Stomach smooth muscle (tissue), 2 donors: Measurements from ENCODE around the gene CDC42EP4.

Experiments
- H3K27ac ChIP-seq: one replicate; pipeline ENCODE4 v1.7.0; 2013; ENCODE audit warnings: mild to moderate bottlenecking, low read length, inconsistent platforms
- H3K27me3 ChIP-seq, 2 donors: one replicate each; pipeline ENCODE4 v1.7.0; 2013; ENCODE audit warnings: low read length in 2 of 2; ENCODE audit not compliant: insufficient read depth in 2 of 2, control insufficient read depth in 1 of 2
- H3K36me3 ChIP-seq, 2 donors: one replicate each; pipeline ENCODE4 v1.7.0; 2013; ENCODE audit warnings: low read length in 2 of 2; ENCODE audit not compliant: control insufficient read depth in 2 of 2, insufficient read depth in 2 of 2
- H3K4me1 ChIP-seq: one replicate; pipeline ENCODE4 v1.7.0; 2013; ENCODE audit warnings: low read length; ENCODE audit not compliant: control insufficient read depth, insufficient read depth
- H3K4me3 ChIP-seq, 2 donors: one replicate each; pipeline ENCODE4 v1.7.0; 2013; ENCODE audit warnings: low read length in 2 of 2
- H3K9ac ChIP-seq, 2 donors: one replicate each; pipeline ENCODE4 v1.7.0; 2013; ENCODE audit warnings: low read length in 2 of 2, mild to moderate bottlenecking in 1 of 2
- H3K9me3 ChIP-seq, 2 donors: one replicate each; pipeline ENCODE4 v1.7.0; 2013; ENCODE audit warnings: low read length in 2 of 2; ENCODE audit not compliant: control insufficient read depth in 2 of 2
- donor health status: healthy.
- donor health status: Pancreatic carcinoma.

Gene CDC42EP4

DNA sequence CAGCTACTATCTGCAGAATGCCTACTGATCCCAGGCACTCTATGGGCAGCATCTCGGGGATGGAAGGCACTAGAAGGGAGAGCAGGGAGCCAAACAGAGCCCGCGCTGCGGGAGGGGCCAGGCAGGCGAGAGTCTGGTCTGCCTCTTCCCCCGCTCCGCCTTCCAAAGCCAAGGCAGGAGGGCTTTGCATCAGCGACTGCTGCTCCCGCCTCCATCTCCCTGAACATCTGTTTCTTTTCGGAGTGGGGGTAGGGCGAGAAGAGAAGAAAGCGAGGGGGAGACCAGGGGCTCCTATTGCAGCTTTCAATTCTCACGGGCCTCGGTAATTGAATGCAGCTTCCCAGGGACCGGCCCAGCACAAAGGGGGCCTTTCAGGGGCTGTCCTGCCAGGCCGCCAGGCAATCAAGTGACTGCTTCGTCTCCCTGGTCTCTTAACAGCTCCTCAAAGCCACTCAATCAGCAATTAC, 31.4 kb upstream of the CDC42EP4 start:
- Histone ChIP-seq H3K9me3 (no peaks in the 10 kb centered on the region), H3K4me1 (peaks cover 65% of the 10 kb centered on the region), H3K27me3 (no peaks in the 10 kb centered on the region), H3K36me3 (no peaks in the 10 kb centered on the region), H3K4me3 (peak overlapping the region; percentile 38 to 68), H3K27ac (peak overlapping the region; percentile 96), H3K9ac (peak overlapping the region; percentile 41 to 64)

DNA sequence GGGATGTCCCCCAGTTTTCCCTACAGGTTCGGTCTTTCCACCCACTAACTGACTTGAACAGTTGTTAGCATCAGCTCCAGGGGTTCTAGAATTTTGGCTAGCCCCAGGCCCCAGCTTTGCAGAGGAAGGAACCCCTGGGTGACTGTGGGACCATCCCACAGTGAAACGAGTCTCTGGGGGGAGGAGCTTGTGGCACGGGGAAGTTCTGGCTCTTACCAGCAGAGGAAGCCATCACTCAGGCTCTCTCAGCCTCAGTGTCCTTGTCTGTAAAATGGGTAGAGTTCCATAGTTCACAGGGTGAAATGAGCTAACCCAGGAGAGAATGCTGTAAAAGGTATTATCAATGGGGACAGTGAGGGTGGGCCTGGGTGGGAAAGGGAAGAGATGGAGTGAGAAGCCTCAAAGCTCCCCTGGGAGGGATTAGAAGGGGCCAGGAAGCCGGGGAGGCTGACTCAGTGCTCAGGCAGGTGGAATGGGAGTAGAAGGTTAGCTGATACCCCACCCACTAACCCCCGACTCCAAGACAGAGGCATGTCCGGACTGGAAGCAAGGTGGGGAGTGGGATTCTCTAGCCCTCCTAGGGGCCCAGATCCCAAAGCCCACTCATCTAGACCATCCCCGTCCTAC, 30.9 kb upstream of the CDC42EP4 start:
- Histone ChIP-seq H3K36me3 (no peaks in the 10 kb centered on the region), H3K27me3 (no peaks in the 10 kb centered on the region), H3K9ac (peak overlapping the region; percentile 54 to 64), H3K4me3 (peak overlapping the region; percentile 38 to 68), H3K9me3 (no peaks in the 10 kb centered on the region), H3K4me1 (peaks cover 65% of the 10 kb centered on the region), H3K27ac (peak overlapping the region; percentile 96)

DNA sequence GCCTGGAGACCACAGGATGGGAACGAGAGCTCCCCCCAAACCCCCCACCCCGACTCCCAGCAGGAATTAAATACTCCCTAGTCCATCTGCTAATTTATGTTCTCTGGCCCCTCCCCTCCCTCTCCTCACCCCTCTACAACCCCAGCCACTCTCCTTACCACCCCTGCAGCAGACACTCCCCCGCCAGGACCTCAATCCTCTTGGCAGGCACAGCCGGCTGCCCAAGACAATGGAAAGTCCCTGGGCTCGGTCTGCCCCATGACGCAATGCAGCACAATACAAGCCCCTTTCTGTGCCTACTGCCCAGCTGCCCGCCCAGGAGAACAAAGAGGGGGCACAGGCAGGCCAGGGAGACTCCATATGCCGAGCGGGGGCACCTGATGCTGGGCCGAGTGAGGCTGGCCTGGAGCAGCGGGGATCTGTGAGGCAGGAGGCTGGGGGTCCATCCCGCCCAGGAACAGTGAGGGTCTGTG, 30.3 kb upstream of the CDC42EP4 start:
- no peaks in the 10 kb centered on the region for H3K27me3 ChIP-seq
- peak overlapping the region in 1 of 2 donors; percentile 40 for H3K4me3 ChIP-seq
- peaks cover 61% of the 10 kb centered on the region for H3K4me1 ChIP-seq
- H3K27ac ChIP-seq = peak overlapping the region; percentile 96
- H3K36me3 ChIP-seq = no peaks in the 10 kb centered on the region
- H3K9me3 ChIP-seq = no peaks in the 10 kb centered on the region
- H3K9ac ChIP-seq = peak overlapping the region; percentile 51 to 54

DNA sequence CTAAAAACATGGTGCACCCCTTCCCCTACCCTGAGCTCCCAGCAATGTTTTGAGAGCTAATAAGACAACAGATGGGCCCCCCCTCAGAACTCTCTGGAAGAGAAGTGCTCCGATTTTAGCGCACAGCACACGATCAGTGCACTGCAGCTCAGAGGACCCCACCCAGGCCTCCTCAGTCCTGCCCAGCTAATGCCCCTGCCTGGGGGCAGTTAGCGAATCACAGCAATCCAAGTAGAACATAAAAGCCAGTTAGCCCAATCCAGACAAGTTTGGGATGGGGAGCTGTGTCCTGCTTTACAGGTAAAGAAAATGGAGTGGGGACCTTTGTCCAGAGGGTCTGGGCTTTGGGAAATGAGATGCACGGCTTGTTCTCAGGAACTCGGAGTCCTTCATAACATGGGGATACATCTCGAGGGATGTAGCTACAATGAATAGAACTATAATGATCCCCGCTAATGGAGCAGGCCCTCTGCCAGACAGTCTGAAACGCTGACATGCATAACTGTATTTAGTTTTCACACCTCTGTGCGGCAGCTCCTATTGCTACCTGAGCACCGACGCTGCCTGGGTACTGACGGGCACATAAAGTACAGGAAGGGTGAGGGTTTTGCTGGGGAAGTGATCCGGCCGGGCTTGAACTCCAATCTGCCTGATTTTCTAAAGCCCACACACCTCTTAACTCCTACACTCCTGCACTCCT, 29.7 kb upstream of the CDC42EP4 start:
- Histone ChIP-seq H3K36me3 (no peaks in the 10 kb centered on the region), H3K9ac (peak overlapping the region; percentile 21 to 49), H3K9me3 (no peaks in the 10 kb centered on the region), H3K4me1 (peaks cover 55% of the 10 kb centered on the region), H3K27me3 (no peaks in the 10 kb centered on the region), H3K4me3 (peak overlapping the region in 1 of 2 donors; percentile 15), H3K27ac (peak overlapping the region; percentile 96)

DNA sequence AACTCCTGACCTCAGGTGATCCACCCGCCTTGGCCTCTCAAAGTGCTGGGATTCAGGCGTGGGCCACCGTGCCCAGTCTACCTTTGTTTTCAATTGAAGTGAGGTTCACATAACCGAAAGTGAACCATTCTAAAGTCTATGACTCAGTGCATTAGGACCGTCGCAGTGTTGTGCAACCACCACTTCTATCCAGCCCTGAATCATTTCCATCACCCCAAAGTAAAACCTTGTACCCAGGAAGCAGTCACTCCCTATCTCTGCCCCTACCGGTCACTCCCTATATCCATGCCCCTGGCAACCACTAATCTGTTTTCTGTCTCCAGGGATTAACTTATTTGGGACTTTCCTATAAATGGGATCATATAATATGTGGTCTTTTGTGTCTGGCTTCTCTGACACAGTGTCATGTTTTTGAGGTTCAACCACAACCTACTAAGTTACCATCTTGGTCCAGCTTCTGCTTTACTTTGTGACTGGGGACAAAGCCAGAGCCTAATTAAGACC, 28.3 kb upstream of the CDC42EP4 start:
- no peaks in the 10 kb centered on the region for H3K9me3 ChIP-seq
- peaks cover 53% of the 10 kb centered on the region for H3K4me1 ChIP-seq
- H3K27ac ChIP-seq = peak overlapping the region; percentile 77
- H3K9ac ChIP-seq = no peak overlapping the region
- no peaks in the 10 kb centered on the region for H3K27me3 ChIP-seq
- no peaks in the 10 kb centered on the region for H3K36me3 ChIP-seq
- H3K4me3 ChIP-seq = no peak overlapping the region

DNA sequence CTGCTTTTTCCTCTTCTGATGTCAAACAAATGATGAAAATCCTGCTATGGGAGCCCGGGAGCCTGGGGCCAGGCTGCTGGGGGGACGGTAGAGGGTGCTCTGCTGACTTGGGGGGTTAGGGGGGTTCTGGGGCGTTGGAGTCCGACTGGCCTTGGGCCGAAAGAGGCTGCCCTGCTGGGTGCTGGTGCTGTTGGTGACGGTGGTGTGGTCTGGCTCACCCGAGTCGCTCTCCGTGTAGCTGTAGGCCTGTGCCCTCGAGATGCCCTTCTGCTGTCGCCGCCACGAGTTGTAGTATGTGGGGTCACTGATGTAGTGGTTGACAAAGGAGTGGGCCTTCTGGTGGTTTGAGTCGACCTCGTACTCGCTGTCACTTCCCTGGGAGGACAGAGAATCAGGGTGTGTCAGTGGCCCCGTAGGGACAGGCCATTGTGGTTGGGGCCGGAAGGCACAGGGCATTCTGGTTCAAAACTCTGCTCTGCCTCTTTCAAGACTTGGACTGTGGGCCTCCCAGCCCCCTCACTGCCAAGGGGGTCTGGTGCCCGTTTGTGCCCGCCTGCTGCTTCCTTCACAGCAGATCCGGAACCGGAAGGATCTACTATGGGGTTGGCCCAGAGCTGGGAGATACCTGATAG, 26.9 kb upstream of the CDC42EP4 start:
- peaks cover 47% of the 10 kb centered on the region for H3K4me1 ChIP-seq

DNA sequence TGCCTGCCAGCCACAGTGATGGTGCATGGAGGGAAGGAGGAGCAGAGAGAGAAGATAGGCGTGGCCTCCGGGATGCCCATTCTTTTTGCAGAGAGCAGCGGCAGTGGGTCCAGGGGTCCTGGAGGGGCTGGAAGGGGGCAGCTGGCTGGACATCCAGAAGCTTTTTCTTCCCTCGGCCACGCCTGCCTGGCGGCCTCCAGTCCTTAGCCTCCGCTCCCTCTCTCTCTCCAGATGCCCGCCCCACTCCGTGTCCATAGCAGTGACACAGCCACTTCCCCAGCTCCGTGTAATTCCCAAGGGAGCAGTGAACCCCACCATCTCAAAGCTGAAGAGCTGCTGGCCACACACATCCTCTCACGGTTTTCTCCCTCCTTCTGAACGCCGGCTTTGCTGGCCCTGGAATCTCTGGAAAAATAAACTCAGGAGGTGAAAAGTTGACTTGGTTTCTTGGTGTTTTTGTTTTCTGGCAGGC, 26.3 kb upstream of the CDC42EP4 start:
- H3K4me1 ChIP-seq = peaks cover 43% of the 10 kb centered on the region
- H3K27ac ChIP-seq = peak overlapping the region; percentile 60
- no peaks in the 10 kb centered on the region for H3K9me3 ChIP-seq
- H3K4me3 ChIP-seq = peak overlapping the region; percentile 28 to 54
- H3K36me3 ChIP-seq = no peaks in the 10 kb centered on the region
- no peaks in the 10 kb centered on the region for H3K27me3 ChIP-seq
- H3K9ac ChIP-seq = peak overlapping the region in 1 of 2 donors; percentile 36

More for the DNA sequence above, 26.9 kb upstream of the CDC42EP4 start:
- H3K27ac ChIP-seq = peak overlapping the region; percentile 60
- H3K36me3 ChIP-seq = no peaks in the 10 kb centered on the region
- H3K9ac ChIP-seq = no peak overlapping the region
- H3K4me3 ChIP-seq = peak overlapping the region in 1 of 2 donors; percentile 28
- no peaks in the 10 kb centered on the region for H3K27me3 ChIP-seq
- H3K9me3 ChIP-seq = no peaks in the 10 kb centered on the region

DNA sequence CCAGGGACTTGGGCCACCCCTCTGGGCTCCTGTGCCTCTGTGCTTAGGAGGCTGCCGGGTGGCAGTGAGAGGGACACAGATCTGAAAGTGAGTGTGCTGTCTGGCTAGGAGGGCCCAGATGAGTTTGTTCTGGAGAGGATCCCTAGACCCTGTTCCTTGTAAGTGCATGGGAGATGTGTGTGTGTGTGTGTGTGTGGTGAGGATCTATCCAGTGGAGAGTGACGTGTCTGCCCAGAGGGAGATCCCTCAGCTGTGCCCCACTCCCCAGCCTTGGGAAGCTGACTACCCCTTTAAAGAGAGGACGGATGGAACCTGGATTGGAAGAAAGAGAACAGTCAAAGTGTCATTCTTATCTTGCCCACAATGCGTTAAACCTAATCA, 25.5 kb upstream of the CDC42EP4 start:
- H3K36me3 ChIP-seq = no peaks in the 10 kb centered on the region
- no peaks in the 10 kb centered on the region for H3K27me3 ChIP-seq
- H3K9me3 ChIP-seq = no peaks in the 10 kb centered on the region
- no peak overlapping the region for H3K27ac ChIP-seq
- H3K9ac ChIP-seq = no peak overlapping the region
- peaks cover 35% of the 10 kb centered on the region for H3K4me1 ChIP-seq
- H3K4me3 ChIP-seq = peak overlapping the region in 1 of 2 donors; percentile 15

DNA sequence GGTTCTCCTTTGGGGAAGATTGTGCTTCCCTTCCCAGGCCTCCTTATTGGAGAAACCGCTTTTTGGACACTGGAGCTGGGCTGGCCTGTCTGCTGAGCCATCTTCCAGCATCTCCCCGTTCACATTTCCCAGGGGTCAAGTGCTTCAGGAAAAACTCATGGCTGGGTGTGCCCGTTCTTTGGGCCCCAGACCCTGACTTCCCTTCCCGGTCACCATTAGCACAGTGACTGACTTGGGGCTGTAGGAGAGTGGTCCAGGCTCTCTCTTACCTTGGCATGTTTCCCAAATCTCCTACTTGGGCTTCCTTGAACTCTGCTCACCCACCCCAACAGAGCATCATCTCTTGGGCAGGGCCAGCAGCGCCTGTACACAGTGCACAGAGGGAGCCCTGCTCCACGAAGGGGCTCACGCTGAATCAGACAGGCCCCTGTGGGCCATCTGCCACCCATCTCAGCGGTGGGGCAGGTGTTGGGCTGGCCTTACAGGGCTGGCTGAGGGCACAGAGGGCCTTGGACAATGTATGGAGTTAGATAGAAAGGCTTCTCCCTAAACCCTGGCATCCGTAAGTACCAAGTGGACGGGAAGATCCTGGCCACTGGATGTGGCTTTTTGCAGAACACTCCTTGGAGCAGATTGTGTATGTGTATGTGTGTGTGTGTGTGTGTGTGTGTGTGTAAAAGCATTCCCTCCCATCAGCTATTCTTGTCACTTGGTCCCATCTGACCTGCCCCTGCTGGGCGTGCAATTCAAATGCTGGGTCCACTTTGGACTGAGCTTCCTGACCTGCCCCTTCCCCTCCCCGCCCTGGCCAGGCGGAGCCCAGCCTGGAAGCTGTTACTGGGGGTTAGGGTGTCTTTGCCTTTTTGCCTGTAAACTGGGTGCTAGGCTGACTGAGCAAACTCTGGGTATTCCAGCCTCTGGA, 24.9 kb upstream of the CDC42EP4 start:
- Histone ChIP-seq H3K4me1 (peaks cover 28% of the 10 kb centered on the region), H3K27ac (no peak overlapping the region)

More for the DNA sequence above, 24.9 kb upstream of the CDC42EP4 start:
- Histone ChIP-seq H3K27me3 (no peaks in the 10 kb centered on the region), H3K36me3 (no peaks in the 10 kb centered on the region), H3K9me3 (no peaks in the 10 kb centered on the region), H3K9ac (no peak overlapping the region), H3K4me3 (peak overlapping the region in 1 of 2 donors; percentile 15)
